ENCODE measurements around the gene BRD4. TPM values are rescaled to one million over a fixed set of nuclear protein-coding genes. Genes with fewer than 3 reads are reported as not detected.
A peak's percentile ranks its signal among the peaks of the same experiment; 100 is the strongest.

BRD4 gene
- total RNA-seq, 1 donor from 2014 or later = 53.0 TPM

- Histone ChIP-seq H3K27ac (peak overlapping the region; percentile 91), H3K4me1 (peaks cover 63% of the 10 kb centered on the region), H3K4me3 (no peak overlapping the region), H3K9me3 (no peaks in the 10 kb centered on the region), H3K27me3 (no peaks in the 10 kb centered on the region), H3K36me3 (peaks cover 0 to 44% of the 10 kb centered on the region in 2 donors)
- no peak for TF ChIP-seq POLR2AphosphoS5 (IDR thresholded peaks at IDR 0.05; ENCODE audit: insufficient read depth in 1 of 2, low read depth in 1 of 2)
- TF ChIP-seq CTCF (IDR thresholded peaks at IDR 0.05) = no peak
- TF ChIP-seq POLR2A (IDR thresholded peaks at IDR 0.05) = no peak
- intact Hi-C loops (cut with DNase I) = no loop called here
- no peak for DNase-seq (ENCODE audit: extremely low spot score in 2 of 2)
Observed at GRCh38 chr19:15246198-15246481, 86.2 kb downstream of the BRD4 start.

GRCh38 chr19:15245370-15246197 lies 86.8 kb downstream of the BRD4 start:
- Histone ChIP-seq H3K27me3 (no peaks in the 10 kb centered on the region), H3K27ac (peak overlapping the region; percentile 91), H3K4me1 (peaks cover 58% of the 10 kb centered on the region), H3K36me3 (peaks cover 0 to 49% of the 10 kb centered on the region in 2 donors), H3K4me3 (no peak overlapping the region), H3K9me3 (no peaks in the 10 kb centered on the region)
- TF ChIP-seq POLR2A (IDR thresholded peaks at IDR 0.05) (no peak), CTCF (IDR thresholded peaks at IDR 0.05) (no peak), POLR2AphosphoS5 (IDR thresholded peaks at IDR 0.05; ENCODE audit: insufficient read depth in 1 of 2, low read depth in 1 of 2) (no peak)
- intact Hi-C loops (cut with DNase I) = no loop called here
- no peak for DNase-seq (ENCODE audit: extremely low spot score in 2 of 2)

- no peaks in the 10 kb centered on the region for H3K27me3 ChIP-seq
- no peak for DNase-seq (ENCODE audit: extremely low spot score in 2 of 2)
- no peaks in the 10 kb centered on the region for H3K9me3 ChIP-seq
- intact Hi-C loops (cut with DNase I) = no loop called here
- TF ChIP-seq CTCF (IDR thresholded peaks at IDR 0.05) (no peak), POLR2AphosphoS5 (IDR thresholded peaks at IDR 0.05; ENCODE audit: insufficient read depth in 1 of 2, low read depth in 1 of 2) (no peak), POLR2A (IDR thresholded peaks at IDR 0.05) (no peak)
- peak overlapping the region; percentile 37 for H3K27ac ChIP-seq
- H3K4me1 ChIP-seq = peaks cover 50% of the 10 kb centered on the region
- no peak overlapping the region for H3K4me3 ChIP-seq
- peaks cover 0 to 57% of the 10 kb centered on the region in 2 donors for H3K36me3 ChIP-seq
Observed at GRCh38 chr19:15244808-15245207, 87.5 kb downstream of the BRD4 start.

GRCh38 chr19:15244106-15244803 lies 88.1 kb downstream of the BRD4 start:
- H3K4me3 ChIP-seq = no peak overlapping the region
- peak overlapping the region; percentile 37 for H3K27ac ChIP-seq
- no peaks in the 10 kb centered on the region for H3K27me3 ChIP-seq
- peaks cover 0 to 63% of the 10 kb centered on the region in 2 donors for H3K36me3 ChIP-seq
- intact Hi-C loops (cut with DNase I) = no loop called here
- H3K9me3 ChIP-seq = no peaks in the 10 kb centered on the region
- no peak for DNase-seq (ENCODE audit: extremely low spot score in 2 of 2)
- H3K4me1 ChIP-seq = peaks cover 44% of the 10 kb centered on the region
- TF ChIP-seq POLR2A (IDR thresholded peaks at IDR 0.05) (no peak), CTCF (IDR thresholded peaks at IDR 0.05) (no peak), POLR2AphosphoS5 (IDR thresholded peaks at IDR 0.05; ENCODE audit: insufficient read depth in 1 of 2, low read depth in 1 of 2) (no peak)

All from vagina (tissue), 2 donors.